ENCODE results near the gene SEMA6D. TPM values are rescaled to one million over a fixed set of nuclear protein-coding genes. Genes with fewer than 3 reads are reported as not detected.

SEMA6D gene
- total RNA-seq, 2 experiments from 2014 or later = not detected

DNA sequence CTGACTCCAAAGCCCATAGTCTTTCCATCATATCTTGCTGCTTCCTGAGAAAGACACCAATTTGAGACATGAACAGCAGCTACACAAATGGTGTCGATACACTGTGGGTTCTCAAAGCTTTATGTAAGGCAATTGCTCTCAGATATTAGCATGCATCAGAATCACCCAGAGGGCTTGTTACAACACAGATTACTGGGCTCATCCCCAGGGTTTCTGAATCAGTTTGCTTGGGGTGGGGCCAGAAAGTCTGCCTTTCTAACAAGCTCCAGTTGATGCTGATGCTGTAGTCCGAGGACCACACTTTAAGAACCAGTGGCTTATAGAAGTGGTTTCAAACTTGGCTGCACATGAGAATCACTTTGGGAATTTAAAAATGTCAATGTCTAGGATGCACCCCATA, 86.5 kb downstream of the SEMA6D start:
- H3K36me3 Mint-ChIP-seq = no peaks in the 10 kb centered on the region
- H3K9me3 Mint-ChIP-seq = no peaks in the 10 kb centered on the region

DNA sequence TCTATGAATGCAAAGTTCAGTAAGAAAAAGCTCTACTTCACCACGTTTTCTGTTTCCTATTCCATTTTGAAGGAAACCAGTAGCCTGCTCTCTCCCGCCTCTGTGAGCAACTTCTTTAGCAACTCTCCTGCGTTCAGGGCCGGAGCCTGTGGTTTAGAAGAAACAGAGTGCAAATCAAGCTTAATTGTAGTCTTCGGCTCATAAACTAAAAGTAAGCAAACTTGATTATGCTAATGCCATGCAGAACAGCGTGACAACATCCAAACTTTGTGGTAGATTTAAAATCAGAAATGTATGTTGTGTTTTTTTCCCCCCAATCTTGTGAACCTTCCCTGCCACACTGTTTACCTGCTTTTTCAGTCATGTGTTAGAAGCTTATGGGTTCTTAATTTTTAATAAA, 87.4 kb downstream of the SEMA6D start:
- H3K36me3 Mint-ChIP-seq = no peaks in the 10 kb centered on the region
- no peaks in the 10 kb centered on the region for H3K9me3 Mint-ChIP-seq
- peaks cover 8% of the 10 kb centered on the region for H3K27me3 Mint-ChIP-seq
- no peak overlapping the region for H3K4me3 Mint-ChIP-seq
- no peaks in the 10 kb centered on the region for H3K4me1 Mint-ChIP-seq
- no peak for DNase-seq
- no peak overlapping the region for H3K27ac Mint-ChIP-seq

More for the DNA sequence above, 86.5 kb downstream of the SEMA6D start:
- peaks cover 7% of the 10 kb centered on the region for H3K27me3 Mint-ChIP-seq
- DNase-seq = no peak
- no peak overlapping the region for H3K27ac Mint-ChIP-seq
- H3K4me3 Mint-ChIP-seq = no peak overlapping the region
- H3K4me1 Mint-ChIP-seq = no peaks in the 10 kb centered on the region

DNA sequence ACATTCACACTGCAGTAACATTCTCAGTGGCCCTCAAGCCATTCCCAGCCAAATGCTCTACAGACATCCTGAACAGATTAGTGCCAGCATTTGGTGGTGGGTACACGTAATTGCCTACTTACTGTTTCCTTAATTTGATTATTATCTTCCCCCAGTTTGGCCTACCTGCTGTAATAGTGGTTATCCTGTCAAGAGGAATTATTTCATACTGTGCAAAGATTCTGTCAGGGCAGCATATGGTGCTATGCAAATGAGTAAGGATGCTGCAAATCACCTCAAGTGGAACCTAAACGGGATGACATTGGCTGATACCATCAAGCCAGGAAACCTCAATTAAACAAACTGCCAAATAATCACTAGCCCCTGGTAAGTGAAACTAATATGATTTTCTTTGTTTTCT, 88.7 kb downstream of the SEMA6D start:
- H3K36me3 Mint-ChIP-seq = no peaks in the 10 kb centered on the region
- H3K4me1 Mint-ChIP-seq = no peaks in the 10 kb centered on the region
- H3K9me3 Mint-ChIP-seq = no peaks in the 10 kb centered on the region
- peaks cover 8% of the 10 kb centered on the region for H3K27me3 Mint-ChIP-seq
- no peak overlapping the region for H3K4me3 Mint-ChIP-seq
- no peak overlapping the region for H3K27ac Mint-ChIP-seq
- no peak for DNase-seq

DNA sequence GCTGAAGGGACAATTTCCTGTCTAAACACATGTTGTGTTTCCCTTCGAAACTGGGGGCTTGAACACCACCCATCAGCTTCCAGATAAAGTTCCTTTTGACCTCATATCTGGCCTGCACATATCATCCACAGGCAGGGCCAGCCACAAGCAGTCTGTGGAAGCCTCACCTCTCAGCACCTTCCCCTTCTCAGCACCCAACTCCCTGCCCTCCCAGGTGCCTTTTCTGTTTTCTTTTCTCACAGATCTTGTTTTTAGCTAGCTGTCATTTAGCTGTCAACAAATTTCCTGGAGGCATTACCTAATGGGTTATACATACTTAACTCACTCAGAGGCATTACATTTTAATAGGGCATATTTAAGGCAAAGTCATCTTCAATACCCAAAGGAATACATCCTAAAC, 93.9 kb downstream of the SEMA6D start:
- Mint-ChIP-seq H3K4me3 (no peak overlapping the region), H3K4me1 (peaks cover 5% of the 10 kb centered on the region), H3K9me3 (no peaks in the 10 kb centered on the region), H3K27me3 (peaks cover 4% of the 10 kb centered on the region), H3K27ac (no peak overlapping the region), H3K36me3 (no peaks in the 10 kb centered on the region)
- no peak for DNase-seq

DNA sequence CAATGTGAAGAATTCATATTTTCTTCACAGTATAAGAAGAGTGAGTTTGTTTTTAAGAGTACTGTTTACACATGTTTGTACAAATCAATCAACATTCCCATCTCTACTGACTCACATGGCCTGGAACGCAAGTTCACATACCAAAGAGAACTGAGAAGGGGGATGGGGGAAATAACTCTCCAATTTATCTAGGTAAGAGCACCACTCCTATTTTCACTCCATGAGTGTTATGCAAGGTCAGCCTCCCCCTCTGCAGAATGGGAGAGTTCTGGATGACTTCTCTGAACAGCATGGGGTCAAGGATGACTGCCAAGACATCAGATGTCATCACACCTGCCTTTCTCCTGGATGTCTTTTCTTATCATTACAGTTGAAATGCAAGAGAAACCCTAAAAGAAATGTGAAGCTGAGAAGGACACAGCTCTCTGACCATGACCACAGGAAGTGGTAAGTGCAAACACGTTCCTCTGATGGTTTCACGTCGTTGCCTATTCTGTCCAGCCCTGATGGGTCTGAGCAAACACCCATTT, 95.2 kb downstream of the SEMA6D start:
- Mint-ChIP-seq H3K4me1 (peaks cover 5% of the 10 kb centered on the region), H3K36me3 (no peaks in the 10 kb centered on the region), H3K27me3 (peaks cover 4% of the 10 kb centered on the region), H3K4me3 (no peak overlapping the region), H3K27ac (no peak overlapping the region), H3K9me3 (no peaks in the 10 kb centered on the region)
- DNase-seq = no peak

DNA sequence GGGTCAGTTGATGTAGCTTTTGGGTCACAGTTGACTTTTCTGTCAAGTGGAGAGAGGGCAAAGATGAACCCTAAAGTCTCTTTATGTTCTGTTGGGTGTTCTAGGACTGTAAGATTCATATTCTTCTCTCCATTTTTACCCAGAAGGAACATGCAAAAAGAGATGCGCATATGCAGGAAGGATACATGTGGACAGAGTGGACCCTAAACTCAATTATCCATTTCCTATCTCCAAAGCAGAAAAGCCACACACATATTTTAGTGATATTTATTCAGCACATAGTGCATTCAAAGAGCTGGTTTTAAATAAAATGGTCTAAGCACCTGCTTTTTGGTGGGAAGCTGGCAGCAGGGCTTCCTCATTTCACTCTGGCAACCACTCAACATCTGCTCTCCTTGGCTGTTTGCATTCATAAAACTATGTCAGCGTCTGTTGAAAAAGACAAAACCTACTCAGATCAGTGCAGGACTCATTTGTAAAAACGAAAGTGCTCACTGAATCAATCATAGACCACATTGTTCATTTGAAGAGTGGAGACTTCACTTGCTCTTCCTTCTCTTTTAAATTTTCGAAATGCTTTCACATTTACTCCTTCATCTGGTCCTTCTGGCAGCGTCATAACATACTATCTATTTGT, 96.6 kb downstream of the SEMA6D start:
- H3K27me3 Mint-ChIP-seq = no peaks in the 10 kb centered on the region

DNA sequence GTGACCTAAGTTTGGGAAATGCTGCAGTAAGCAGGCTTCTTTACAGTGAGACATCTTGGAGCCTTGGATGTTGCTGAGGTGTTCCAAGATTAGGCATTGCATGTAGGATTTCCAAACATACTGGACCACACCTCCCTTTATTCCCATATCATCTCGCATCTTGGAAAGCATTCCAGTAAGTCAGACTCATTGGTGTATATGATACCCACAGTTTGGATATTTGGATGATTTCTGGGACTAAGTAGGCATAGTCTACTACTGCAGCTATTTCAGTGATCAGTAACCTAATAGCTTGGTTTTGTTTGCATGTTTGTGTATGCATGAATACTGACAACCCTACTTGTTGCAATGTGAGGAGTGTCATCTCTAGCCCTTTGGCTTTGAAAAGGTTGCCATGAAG, 97.3 kb downstream of the SEMA6D start:
- Mint-ChIP-seq H3K36me3 (no peaks in the 10 kb centered on the region), H3K4me1 (peaks cover 5% of the 10 kb centered on the region), H3K27me3 (no peaks in the 10 kb centered on the region), H3K9me3 (no peaks in the 10 kb centered on the region), H3K4me3 (no peak overlapping the region), H3K27ac (no peak overlapping the region)
- DNase-seq = no peak

More for the DNA sequence above, 96.6 kb downstream of the SEMA6D start:
- no peak overlapping the region for H3K27ac Mint-ChIP-seq
- no peaks in the 10 kb centered on the region for H3K36me3 Mint-ChIP-seq
- H3K9me3 Mint-ChIP-seq = no peaks in the 10 kb centered on the region
- H3K4me1 Mint-ChIP-seq = peaks cover 5% of the 10 kb centered on the region
- no peak for DNase-seq
- H3K4me3 Mint-ChIP-seq = no peak overlapping the region

DNA sequence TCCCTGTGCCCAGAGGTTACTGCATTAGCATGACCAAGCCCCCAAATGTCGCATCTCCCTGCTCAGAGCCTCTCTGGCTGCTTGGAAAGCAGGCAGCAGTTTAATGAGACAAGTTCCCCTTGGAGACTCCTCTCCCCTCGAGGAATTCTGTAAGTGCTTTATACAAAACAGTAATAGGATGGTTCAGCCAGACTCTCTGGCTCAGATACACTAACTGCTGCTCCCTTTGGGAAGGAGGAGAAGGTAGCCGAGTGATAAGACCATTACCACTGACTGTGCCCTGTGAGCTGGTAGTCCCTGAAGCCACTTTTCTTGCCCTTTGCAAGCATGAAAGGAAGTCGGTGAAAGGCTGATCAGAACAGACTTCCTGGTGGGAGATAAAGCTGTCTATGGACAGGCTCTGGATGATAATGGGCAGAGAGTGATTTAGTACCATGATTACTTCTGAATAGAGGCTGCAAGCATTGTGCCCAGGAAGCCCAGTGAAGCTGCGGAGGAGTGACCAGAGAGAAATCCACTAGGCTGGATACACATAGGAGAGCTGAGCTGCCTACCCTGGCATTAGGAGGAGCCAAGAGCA, 100.8 kb downstream of the SEMA6D start:
- DNase-seq = no peak
- Mint-ChIP-seq H3K36me3 (no peaks in the 10 kb centered on the region), H3K4me3 (no peak overlapping the region), H3K9me3 (no peaks in the 10 kb centered on the region), H3K27ac (no peak overlapping the region), H3K4me1 (peaks cover 5% of the 10 kb centered on the region), H3K27me3 (no peaks in the 10 kb centered on the region)

DNA sequence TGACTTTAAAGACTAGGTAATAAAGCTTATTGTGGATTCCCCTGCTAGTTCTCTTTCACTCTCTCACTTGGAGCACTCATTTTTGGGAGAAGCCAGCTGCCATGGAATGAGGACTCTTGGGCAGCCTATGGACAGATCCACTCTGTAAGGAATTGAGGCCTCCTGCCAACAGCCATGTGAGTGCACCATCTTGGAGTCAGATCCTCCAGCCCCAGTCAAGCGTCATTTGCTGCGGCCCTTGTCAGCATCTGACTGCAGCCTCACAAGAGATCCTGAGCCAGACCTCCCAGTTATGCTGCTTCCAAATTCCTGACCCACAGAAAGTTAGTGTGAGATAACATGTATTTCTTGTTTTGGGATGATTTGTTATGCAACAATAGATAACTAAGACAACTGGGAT, 101.9 kb downstream of the SEMA6D start:
- H3K4me3 Mint-ChIP-seq = no peak overlapping the region
- H3K4me1 Mint-ChIP-seq = peaks cover 3% of the 10 kb centered on the region
- no peak overlapping the region for H3K27ac Mint-ChIP-seq
- no peaks in the 10 kb centered on the region for H3K36me3 Mint-ChIP-seq
- no peaks in the 10 kb centered on the region for H3K9me3 Mint-ChIP-seq
- no peak for DNase-seq
- H3K27me3 Mint-ChIP-seq = no peaks in the 10 kb centered on the region

DNA sequence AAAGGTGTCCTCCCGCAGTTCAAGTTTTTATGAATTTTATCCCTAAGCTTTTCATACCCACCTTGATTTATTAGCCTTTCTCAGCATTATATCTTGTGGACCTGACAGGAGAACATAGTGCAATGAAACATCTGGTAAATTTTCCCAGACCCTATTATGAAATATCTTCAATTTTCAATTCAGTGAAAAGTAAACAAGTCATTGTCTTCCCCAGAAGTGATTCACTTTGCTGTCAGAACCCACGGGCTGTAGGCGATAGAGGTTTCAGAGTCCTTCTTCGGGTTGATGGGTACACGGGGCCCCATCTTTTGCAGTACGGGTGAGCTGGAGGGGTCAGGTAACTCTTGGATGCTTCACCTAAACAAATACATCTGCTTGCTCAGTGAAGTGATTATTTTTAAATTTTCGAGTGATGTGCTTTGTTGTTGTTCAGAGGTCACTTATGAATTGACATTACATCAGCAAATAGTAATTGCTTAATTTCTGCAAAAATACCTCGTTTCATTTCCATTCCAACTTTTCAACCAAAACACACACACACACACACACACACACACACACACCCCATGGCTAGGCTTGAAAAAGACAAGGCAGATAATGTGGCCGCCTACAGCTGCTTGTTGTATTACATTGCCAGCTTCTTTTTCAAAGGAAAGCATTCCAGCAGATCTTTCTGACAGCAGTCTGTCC, 102.9 kb downstream of the SEMA6D start:
- H3K27me3 Mint-ChIP-seq = no peaks in the 10 kb centered on the region
- no peak overlapping the region for H3K4me3 Mint-ChIP-seq
- no peaks in the 10 kb centered on the region for H3K9me3 Mint-ChIP-seq
- no peak for DNase-seq
- H3K4me1 Mint-ChIP-seq = no peaks in the 10 kb centered on the region
- H3K27ac Mint-ChIP-seq = no peak overlapping the region
- no peaks in the 10 kb centered on the region for H3K36me3 Mint-ChIP-seq

DNA sequence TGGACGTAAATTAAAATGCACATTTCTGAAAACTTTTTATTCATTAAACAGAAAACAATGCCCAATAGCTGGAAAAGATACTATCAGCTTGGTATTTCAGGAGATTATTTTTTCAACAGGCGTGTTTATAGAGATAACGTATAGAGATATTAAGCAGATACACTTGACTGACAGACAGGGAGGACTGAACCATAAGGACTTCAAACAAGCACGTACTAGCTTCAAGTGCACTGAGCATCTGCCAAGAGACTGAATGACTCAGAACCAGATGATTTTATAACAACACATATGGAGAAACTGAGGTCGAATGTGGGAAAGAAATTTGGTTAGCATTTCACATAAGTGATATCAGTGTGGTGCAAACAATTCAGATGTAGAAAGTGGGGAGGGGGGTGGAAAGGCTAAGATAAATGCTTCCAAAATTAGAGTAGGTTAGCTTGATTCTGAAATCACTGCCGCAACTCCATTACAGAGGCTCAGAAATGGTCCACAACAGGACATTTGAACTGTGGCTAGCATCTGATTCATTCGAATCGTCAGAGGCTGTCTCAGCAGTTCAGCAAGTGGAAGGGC, 103.5 kb downstream of the SEMA6D start:
- Mint-ChIP-seq H3K9me3 (no peaks in the 10 kb centered on the region), H3K27ac (no peak overlapping the region), H3K27me3 (no peaks in the 10 kb centered on the region), H3K36me3 (no peaks in the 10 kb centered on the region), H3K4me3 (no peak overlapping the region), H3K4me1 (no peaks in the 10 kb centered on the region)
- no peak for DNase-seq

DNA sequence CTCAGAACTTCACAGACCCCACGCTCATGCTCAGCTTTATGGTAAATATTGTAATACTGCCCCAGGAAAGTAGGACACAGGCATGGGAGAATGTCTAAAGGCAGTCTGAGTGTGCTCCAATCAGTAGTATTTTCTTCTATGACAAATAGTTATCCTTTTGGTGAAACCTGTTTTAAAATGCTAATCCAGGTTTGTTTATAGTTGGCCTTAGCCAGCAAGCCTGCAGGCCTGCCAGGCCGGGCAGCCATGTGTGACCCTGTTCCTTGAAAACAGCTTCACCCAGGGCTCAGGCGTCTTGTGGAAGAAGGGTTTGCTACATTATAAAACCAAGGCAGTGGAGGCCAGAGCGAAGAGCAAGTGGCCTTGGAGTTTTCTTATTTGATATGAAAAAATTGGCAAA, 104.7 kb downstream of the SEMA6D start:
- H3K4me3 Mint-ChIP-seq = no peak overlapping the region
- H3K27me3 Mint-ChIP-seq = peaks cover 7% of the 10 kb centered on the region
- no peak for DNase-seq
- no peaks in the 10 kb centered on the region for H3K36me3 Mint-ChIP-seq
- no peaks in the 10 kb centered on the region for H3K4me1 Mint-ChIP-seq
- H3K27ac Mint-ChIP-seq = no peak overlapping the region
- H3K9me3 Mint-ChIP-seq = no peaks in the 10 kb centered on the region
